SKM-1 (cell line): Measurements from ENCODE around the gene CASZ1.

Experiments
- DNase-seq: peaks from one replicate; lab custom pipeline; 2025; ENCODE audit not compliant: unreplicated experiment; lab: John Stamatoyannopoulos, UW

The CASZ1 gene

DNA sequence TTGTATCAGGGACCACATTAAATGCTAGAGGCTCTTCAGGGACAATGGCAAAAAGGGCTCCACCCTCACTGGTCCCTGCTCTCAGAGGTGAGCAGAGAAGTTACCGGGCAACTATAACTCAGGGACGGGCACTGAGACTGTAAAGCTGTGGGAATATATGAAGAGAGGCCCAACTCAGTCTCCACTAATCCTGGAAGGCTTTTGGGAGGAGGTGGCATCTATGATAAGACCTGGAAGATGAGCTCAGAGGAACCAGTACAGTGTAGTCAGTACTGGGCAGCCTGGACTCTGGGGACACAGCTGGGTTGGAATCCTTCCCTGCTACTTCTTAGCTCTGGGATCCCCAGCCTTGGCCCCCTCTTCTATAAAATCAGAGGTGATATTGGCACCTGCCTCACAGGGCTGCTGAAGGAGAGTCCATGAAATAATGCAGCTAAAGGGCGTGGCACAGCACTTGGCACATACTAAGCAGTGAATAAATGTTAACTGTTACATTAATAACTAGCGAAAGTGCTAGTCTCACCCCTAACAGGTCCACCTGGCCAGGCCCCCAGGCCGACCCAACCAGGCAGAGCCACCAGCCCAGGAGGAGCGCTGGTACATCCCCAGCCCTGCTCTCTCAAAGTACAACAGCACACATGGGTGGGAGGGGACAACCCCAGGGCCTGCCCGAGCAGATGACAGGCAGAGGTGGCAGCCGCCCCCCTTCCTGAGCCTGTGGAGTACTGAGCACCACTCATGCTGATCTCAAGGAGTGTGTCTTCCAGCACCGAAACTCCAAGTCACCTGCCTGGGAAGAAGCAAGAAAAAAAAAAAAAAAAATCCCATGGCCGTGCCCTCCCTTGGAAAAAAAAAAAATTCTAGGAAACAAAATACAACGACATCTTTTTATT, 62.7 kb downstream of the CASZ1 start:
- DNase-seq, result no peak

DNA sequence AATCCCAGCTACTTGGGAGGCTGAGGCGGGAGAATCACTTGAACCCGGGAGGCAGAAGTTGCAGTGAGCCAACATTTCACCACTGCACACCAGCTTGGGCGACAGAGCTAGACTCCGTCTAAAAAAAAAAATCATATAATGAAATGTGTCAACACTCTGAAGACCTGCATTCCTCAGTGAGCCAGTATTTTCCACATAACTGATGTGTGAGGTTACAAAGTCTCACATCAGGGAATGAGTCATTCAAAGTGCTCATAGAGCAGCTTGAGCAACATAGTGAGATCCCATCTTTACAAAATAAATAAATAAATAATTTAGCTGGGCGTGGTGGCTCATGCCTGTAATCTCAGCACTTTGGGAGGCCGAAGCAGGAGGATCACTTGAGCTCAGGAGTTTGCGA, 65.5 kb downstream of the CASZ1 start:
- no peak for DNase-seq

DNA sequence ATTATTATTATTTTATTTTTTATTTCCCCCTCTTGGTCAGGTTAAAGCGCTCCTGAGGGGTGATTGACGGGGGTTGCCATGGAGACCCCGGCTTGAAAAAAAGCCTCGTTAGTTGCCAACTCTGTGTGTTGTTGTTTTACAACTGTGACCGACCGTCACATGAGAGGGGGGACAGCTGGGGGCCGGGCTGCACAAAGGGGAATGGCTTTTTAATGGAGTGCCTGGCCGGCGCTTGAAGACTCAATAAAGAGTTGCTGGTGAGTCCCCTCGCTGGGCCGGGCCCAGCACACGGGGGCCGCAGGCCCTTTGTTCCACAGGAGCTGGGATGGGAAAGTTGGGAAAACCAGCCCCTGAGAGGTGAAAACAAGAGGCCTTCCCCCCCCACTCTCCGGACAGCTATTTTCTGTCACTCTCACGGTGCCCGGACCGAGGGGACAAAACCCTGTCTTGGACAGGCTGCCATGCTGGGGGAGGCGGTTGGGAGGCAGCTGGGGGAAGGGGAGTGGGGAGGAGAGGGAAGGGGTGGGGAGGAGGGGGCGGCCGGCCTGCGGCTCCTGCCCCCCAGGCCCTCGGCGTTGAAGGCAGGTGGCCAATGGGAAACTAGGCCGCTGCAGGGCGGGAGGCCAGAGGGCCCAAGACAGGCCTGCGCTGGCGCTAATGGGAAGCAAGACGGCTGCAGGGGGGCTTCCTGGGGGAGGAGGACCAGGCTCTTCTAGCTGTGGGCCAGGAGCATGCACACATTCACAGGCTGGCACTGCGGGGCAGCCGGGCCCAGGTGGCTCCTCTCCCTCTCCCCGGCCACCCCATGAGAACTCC, 67.6 kb downstream of the CASZ1 start:
- no peak for DNase-seq

DNA sequence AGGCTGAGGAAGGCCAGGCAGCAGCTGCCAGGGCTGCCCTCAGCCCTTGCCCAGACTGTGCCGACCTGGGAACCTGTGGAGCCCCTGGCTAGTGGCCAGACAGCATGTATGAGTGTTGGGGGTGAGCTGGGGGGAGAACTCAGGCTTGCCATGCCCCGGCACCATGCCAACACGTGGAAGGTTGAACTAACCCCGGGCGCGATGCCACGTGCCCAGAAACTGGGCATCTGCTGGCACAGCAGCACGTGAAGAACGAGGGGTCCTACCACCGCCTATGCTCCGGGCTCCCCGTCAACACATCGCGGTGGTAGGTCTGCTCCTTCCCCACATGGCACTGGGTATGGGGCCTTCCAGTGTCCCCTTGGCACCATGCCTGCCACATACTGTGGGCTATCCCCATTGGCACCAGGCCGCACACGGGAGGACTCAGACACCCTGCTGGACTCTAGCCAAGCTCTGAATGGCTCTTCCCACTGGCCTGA, 68.7 kb downstream of the CASZ1 start:
- no peak for DNase-seq

DNA sequence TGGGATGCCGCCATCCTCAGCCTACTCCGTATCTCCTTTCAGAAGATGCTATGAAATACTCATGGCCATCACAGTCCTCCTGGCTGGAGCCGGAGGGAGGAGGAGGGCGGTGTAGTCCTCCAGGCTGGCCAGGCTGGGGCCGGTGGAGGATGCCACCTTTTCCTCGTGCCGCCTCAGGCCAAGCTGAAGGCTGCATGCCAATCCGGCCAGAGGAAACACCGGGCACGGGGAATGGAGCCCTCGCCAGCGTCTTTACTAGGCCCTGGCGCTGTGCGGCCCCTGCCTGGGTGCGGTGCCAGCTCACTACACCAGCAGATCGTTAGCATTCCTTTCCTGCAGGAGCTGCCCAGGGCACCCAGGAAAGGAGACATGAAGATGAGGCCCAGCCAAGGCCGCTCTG, 70.1 kb downstream of the CASZ1 start:
- no peak for DNase-seq

DNA sequence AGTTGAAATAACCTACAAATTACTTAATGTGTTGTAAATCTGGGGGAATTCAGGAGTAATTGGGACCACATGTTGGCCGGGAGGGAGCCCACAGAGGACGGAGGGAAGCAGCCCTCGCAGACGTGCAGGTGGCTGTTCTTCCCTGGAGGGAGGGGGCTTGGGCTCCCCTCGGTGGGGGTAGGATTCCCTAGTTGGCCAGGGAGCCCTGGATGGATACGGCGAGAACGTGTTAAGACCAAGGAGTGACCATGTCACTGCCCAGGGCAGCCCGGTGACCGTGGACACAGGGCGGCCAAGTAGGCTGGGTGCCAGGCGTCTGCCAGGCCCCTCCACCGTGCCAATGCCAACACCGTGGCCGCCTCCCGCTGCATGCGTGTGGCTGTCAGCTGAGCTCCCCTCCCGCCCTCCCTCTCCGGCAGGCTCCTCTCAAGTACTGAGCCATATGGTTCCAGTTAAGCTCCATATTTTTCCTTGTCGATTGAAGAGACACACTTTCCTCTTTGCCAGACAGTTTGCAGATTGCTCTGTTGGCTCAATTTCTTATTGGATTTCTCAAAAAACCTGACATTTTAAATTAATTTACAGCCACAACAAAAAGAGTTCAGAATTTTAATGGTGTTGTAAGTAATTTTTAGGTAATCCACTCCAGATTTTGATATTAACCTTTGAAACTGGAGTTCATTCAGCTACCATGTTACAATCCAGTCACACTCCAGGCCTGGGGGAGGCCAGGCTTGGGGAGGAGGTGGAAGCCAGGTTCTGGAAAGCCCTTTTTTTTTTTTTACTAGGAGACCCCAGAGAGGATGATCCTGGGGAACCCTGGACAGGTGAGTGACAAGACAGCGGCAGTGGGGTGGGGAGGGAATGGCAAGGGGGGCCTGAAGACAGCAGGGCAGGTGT, 71.2 kb downstream of the CASZ1 start:
- no peak for DNase-seq

DNA sequence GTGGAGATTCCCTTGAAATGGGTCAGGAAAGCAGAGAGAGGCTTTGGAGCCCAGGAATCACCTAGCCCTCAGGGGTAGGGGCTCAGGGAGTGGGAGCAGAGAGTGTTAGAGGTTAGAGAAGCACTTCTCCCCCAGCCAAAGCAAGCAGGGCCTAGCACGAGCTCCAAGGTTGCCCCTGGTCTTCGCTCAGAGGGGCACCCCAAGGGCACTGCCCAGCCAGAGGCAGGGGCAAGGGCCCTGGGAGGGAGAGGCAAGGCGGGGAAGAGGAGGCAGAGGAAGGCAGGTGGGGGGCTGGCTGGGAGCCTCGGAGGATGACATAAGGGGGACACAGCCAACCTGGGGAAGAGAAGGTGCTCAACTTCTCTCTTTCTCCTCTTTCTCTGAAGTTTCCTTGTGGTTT, 71.9 kb downstream of the CASZ1 start:
- DNase-seq, result no peak

DNA sequence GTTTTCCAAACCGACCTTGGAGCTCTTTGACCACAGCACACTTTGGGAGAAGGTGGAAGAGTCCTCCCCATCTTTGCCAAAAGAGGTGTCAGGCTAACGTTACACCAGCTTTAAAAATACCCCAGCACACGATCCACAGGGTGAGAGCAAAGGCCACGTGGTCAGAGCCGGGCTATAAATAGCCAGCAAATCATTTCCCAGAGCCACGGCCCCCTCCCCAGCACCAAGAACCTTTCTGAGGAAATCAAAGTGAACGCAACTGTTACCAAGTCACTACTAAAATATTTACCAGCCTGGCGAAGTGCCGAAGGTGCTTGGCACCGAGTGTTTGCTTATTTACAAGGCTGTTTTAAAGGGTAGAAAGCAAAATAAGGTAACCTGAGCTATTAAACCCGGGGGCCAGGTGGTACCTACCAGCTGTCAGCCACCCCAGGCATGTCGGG, 72.4 kb downstream of the CASZ1 start:
- no peak for DNase-seq

DNA sequence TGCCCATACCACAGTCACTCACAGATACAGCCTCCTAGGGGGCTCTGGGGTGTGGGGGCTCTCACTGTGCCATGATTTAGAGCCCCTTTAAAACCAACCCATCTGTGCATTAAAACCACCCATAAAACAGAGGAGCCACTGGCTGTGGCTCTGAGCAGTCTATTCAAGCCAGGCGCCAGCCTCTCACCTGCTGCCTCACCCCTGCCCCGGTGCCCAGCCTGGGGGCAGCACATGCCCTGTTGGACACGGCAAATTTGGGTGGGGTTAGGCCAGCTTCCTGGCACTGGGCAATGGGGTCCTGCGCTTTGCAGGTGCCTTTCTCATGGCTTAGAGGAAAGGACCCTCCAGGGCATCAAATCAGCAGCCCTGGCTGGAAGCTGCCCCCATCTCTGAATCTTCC, 73.1 kb downstream of the CASZ1 start:
- DNase-seq, result no peak

DNA sequence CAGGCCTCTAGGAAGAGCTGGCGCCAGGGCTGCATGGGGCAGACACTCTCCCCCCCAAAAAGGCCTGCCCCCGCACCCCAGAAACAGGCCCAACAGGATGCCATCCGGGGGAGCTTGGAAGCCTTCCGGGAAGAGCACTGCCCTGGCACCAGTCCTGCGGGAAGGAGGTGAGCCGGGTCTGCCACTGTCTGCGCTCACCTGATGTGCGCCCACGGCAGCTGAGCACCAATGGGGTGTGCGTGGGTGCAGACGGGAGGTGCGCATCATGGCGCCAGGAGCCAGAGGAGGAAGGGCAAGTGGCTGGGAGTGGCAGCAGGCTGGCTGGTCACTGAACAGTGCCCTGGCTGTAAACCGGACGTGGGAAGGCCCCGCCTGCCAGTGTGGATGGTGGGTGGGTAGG, 73.6 kb downstream of the CASZ1 start:
- DNase-seq, result no peak

DNA sequence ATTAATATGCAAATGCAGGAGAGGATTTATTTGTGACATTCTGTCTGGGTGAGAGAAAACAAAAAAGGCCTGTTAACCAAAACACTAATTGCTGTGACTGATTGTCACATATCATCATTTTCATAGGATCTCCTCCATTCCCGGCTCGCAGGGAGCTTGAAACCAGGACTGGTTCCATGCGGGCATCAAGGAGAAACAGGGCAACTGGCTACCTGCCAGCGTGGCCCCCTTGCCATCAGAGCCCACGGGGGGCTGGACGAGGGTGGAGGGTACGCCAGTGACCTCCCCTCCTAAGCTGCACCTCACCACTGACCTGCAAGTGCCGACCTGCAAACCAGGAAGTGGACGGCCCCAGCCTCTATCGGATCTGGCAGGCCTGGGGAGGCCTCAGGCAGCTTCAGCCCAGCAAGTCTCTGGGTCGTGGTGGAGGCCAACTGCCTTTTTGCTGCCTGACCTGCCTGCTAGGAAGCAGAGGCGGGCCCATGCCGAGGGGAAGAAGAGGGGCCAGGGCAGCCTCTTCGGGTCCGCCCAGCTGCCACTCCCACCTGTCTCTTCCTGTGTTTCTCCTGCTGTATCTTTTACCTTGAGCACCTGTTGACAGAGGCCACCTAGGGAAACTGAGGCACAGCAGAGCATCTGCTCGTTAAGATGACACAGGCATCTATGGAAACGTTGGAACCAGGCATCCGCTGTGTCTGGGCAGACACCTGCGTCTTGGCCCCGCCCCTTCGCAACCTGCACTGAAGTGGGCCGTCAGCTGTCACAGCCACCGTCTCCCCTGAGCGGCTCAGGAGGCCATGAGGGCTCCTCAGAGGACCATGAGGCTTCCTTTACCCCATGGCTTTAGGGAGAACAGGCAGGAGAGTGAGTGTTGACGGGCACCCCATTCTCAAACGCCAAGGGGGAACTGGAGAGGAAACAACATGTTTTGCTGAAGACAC, 74.8 kb downstream of the CASZ1 start:
- DNase-seq, result no peak

DNA sequence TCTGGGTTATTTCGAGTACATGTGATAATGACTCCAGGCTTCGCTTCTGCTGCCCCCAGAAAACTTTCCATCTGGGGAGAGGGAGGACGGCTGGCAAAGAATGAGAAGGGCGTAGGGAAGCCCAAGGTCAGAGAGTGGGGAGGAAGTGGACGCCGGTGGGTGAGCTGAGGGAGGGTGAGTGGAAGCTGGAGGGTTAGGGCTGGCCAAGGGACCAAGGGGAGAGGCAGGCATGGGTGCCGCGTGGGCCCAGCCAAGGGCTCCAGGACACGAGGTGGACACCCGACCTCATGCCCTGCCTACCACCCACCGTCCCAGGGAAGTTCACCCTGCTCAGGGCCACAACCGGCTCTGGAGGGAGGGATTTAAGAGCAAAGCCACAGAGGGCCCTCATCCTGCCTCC, 75.8 kb downstream of the CASZ1 start:
- no peak for DNase-seq

DNA sequence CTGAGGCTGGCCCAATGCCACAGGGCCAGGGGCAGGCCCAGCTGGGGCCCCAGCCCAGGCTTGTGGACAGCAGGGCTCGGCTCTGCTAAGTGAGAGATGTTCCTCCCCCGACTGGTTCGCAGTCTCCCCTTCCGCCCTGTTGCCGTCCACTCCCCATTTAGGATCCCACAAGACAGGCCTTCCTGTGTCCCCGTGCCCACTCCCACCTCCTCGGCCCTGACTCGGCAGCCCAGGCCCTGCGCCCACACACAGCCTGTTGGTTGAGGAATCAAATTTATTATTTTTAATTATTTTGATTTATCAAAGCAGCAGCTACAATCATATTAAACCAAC, 78.4 kb downstream of the CASZ1 start:
- DNase-seq, result no peak

DNA sequence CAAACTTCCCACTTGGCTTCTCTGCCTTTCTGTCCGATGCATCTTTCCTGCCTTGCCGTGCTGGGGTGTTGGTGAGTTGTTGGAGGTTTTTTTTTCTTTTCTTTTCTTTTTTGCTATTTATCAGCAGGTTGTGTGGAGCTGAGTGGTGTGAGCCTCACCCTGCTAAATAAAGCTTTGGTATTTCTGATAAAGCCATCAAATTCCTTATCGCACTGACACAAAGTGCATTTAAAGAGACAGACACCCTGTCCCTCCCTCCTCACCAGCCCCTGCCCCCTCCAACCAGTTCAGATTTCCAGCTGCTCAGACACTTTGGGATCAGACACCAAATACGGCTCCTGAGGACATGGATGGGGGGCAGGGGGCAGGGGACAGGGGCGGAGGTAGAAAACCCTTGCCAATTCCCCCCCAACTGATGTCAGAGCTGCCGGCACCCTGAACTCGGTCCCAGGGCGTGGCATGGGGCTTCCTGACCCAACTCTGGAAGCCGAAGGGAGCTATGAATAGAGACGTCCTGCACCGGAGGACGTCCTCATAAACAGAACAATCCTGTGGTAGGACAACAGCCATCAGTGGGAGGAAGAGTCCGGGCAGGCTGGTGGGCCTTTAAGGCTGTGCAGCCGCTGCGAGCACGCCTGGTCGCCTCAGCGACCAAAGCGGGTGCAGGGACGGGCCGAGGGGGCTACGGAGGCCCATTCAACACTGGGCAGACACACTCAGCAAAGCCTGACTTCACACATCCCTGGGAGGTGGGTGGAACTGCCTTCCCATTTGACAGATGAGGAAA, 79.0 kb downstream of the CASZ1 start:
- DNase-seq, result no peak

DNA sequence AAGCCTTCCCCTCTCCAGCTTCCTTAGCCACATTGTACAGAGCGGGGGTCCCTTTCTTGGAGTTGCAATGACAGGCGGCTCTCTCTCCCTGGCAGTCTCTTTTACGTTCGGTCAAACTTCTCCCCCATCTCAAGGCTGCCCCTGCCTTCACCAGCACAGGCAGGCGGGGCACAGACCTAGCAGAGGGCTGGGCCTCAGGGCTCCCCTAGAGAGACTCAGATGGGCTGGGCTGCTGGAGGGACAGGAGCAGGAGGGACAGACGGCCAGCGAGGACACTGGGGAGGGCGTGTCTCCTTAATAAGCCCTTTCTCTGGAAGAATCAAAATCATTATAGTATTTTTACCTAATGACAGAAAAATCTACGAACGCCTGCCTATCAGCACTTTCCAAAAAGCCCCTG, 79.6 kb downstream of the CASZ1 start:
- no peak for DNase-seq

DNA sequence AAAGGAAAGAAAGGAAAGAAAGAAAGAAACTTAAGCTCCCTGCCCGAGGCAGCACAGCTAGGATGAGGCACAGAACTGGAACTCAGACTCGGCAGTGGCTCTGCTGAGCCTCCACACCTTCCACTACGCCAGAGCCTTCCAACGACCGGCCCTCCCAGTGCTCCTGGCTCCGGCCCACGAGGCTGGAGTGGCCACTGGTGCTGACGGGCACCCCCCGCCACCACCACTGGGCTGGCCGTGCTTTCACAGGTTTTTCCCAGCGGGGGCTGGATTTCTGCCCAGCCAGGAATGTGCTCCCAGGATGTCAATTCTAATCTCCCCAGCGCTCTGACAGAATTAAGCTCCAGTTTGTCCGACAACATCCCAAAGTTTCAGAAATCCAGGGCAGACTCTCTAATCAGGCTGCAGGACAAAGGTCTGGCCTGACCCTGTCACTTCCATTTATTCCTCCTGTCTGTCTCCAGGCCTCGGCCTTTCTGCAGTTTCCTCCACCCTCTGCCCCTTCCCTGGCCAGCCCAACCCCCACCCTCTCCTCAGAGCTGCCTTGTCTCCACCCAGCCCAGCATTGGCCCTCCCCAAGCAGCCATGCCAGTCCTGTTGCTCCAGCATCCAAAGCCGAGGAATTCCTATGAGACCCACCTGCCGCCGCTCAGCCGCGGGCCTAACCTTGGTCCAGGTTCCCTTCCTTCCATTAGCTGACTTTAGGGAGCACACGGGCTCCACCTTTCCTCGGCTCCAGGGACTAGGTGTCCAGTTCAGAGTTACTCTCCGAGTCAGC, 81.9 kb downstream of the CASZ1 start:
- no peak for DNase-seq

DNA sequence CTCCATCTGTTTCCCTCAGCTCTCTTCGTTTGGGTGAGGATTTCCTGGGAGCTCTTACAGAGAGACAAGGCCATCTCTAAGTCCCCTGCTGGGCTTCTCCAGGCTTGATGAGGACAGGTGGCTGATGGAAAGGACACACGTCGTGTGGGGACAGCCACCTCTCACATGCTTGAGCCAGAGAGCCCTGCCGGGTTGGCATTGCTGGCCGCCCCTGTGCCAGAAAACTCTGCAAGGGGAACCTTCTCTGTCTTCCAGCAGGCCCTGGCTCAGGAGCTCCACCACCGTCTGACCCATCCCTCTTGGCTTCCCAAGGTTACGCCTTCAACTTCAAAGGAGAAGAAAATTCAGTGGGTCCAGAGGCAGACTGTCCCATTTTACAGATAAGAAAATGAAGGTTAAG, 82.8 kb downstream of the CASZ1 start:
- DNase-seq, result no peak

DNA sequence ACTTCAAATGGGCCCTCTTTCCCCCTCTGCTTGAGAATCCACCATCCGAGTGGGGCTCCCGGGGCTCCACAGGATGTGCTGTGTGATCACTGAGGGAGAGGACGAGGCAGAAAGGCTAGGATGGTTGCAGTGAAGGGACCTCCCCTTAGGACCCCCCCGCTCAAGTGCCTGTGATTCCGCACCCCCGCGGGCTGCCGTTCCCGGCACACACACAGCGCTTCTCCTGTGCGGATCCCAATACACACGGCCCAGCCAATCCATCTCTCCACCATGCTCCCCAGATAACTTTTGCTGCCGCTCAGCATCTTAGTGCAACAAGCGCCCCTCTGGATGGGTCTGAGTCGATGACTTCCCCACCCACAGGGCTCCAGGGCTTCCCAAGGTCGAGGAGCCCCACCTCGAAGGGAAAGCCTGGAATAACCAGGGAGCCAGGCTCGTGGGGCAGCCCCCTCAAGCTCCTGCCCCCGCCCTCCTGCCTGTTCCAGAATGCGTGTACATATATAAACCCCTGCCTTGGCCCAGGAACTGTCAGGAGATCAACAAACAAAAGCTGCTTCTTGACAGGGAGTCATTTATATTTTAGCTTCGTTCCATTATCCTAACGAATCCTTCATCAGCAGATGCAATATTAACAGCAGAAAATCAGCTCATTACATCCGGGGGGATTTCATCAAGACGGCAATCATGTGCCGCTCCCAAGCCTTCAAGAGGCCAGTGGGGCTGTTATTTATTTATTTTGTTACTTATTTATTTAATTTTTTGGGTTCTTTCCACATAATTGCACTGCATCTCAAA, 83.7 kb downstream of the CASZ1 start:
- DNase-seq, result no peak
